Mucosa of rectum (tissue), 2 donors: ENCODE measurements around the gene TCHP.
"Not testable (repeated sequence)": the region's sequence is repeated elsewhere in the genome, so short reads cannot be mapped to it uniquely, and the experiment has no call there.

Source experiments
- H3K27ac ChIP-seq, 2 donors: one replicate each; pipeline ENCODE4 v1.7.0; 2013; ENCODE audit warnings: inconsistent platforms in 2 of 2, low read depth in 2 of 2, low read length in 2 of 2
- H3K27me3 ChIP-seq, 2 donors: one replicate each; pipeline ENCODE4 v1.7.0; 2013; ENCODE audit warnings: low read length in 2 of 2; ENCODE audit not compliant: control insufficient read depth in 2 of 2, insufficient read depth in 2 of 2
- H3K36me3 ChIP-seq, 2 donors: one replicate each; pipeline ENCODE4 v1.7.0; 2013; ENCODE audit warnings: low read length in 2 of 2; ENCODE audit not compliant: control insufficient read depth in 2 of 2, insufficient read depth in 2 of 2
- H3K4me1 ChIP-seq, 2 donors: one replicate each; pipeline ENCODE4 v1.7.0; 2013; ENCODE audit warnings: low read length in 2 of 2, mild to moderate bottlenecking in 1 of 2; ENCODE audit not compliant: control insufficient read depth in 2 of 2, insufficient read depth in 2 of 2
- H3K4me3 ChIP-seq, 2 donors: one replicate each; pipeline ENCODE4 v1.7.0; 2013; ENCODE audit warnings: low read length in 2 of 2
- H3K9ac ChIP-seq, 2 donors: one replicate each; pipeline ENCODE4 v1.7.0; 2013; ENCODE audit warnings: low read length in 2 of 2, low read depth in 1 of 2, mild to moderate bottlenecking in 1 of 2
- H3K9me3 ChIP-seq, 2 donors: one replicate each; pipeline ENCODE4 v1.7.0; 2013; ENCODE audit warnings: low read length in 2 of 2; ENCODE audit not compliant: control insufficient read depth in 2 of 2
- donor health status: healthy.
- donor health status: Normal muscosa, but diverticular disease.

TCHP gene

GRCh38 chr12:109923038-109923437 lies 23.0 kb downstream of the TCHP start:
- Histone ChIP-seq H3K27me3 (no peaks in the 10 kb centered on the region), H3K36me3 (peaks cover 7 to 24% of the 10 kb centered on the region in 2 donors), H3K4me3 (no peak overlapping the region), H3K9me3 (no peaks in the 10 kb centered on the region), H3K4me1 (no peaks in the 10 kb centered on the region), H3K9ac (no peak overlapping the region), H3K27ac (no peak overlapping the region)

GRCh38 chr12:109923481-109924245 lies 23.6 kb downstream of the TCHP start:
- H3K27ac ChIP-seq, result no peak overlapping the region
- no peak overlapping the region for H3K4me3 ChIP-seq
- H3K36me3 ChIP-seq, result peaks cover 7 to 26% of the 10 kb centered on the region in 2 donors
- no peaks in the 10 kb centered on the region for H3K4me1 ChIP-seq
- no peaks in the 10 kb centered on the region for H3K9me3 ChIP-seq
- H3K27me3 ChIP-seq, result no peaks in the 10 kb centered on the region
- no peak overlapping the region for H3K9ac ChIP-seq

- H3K36me3 ChIP-seq, result peaks cover 5 to 21% of the 10 kb centered on the region in 2 donors
Measured at GRCh38 chr12:109925185-109925840, 25.2 kb downstream of the TCHP start.

GRCh38 chr12:109926016-109926415 lies 25.9 kb downstream of the TCHP start:
- Histone ChIP-seq H3K36me3 (peaks cover 10 to 21% of the 10 kb centered on the region in 2 donors), H3K4me1 (peaks cover 0 to 4% of the 10 kb centered on the region in 2 donors), H3K9me3 (no peaks in the 10 kb centered on the region), H3K9ac (no peak overlapping the region), H3K27me3 (no peaks in the 10 kb centered on the region), H3K4me3 (no peak overlapping the region), H3K27ac (no peak overlapping the region)

More at GRCh38 chr12:109925185-109925840, 25.2 kb downstream of the TCHP start:
- no peak overlapping the region for H3K9ac ChIP-seq
- peaks cover 0 to 4% of the 10 kb centered on the region in 2 donors for H3K4me1 ChIP-seq
- H3K4me3 ChIP-seq, result no peak overlapping the region
- no peaks in the 10 kb centered on the region for H3K27me3 ChIP-seq
- H3K9me3 ChIP-seq, result no peaks in the 10 kb centered on the region
- H3K27ac ChIP-seq, result no peak overlapping the region

GRCh38 chr12:109926488-109927210 lies 26.6 kb downstream of the TCHP start:
- H3K9me3 ChIP-seq, result no peaks in the 10 kb centered on the region
- H3K9ac ChIP-seq, result no peak overlapping the region
- no peak overlapping the region for H3K4me3 ChIP-seq
- H3K27ac ChIP-seq, result no peak overlapping the region
- H3K36me3 ChIP-seq, result peaks cover 15 to 26% of the 10 kb centered on the region in 2 donors
- H3K27me3 ChIP-seq, result no peaks in the 10 kb centered on the region
- H3K4me1 ChIP-seq, result peaks cover 0 to 4% of the 10 kb centered on the region in 2 donors

- peaks cover 22 to 35% of the 10 kb centered on the region in 2 donors for H3K36me3 ChIP-seq
Measured at GRCh38 chr12:109927622-109928021, 27.5 kb downstream of the TCHP start.

GRCh38 chr12:109928058-109928656 lies 28.1 kb downstream of the TCHP start:
- no peak overlapping the region for H3K27ac ChIP-seq
- H3K9ac ChIP-seq, result no peak overlapping the region
- peaks cover 28 to 38% of the 10 kb centered on the region in 2 donors for H3K36me3 ChIP-seq
- no peak overlapping the region for H3K4me3 ChIP-seq
- no peaks in the 10 kb centered on the region for H3K9me3 ChIP-seq
- H3K27me3 ChIP-seq, result no peaks in the 10 kb centered on the region
- H3K4me1 ChIP-seq, result peaks cover 0 to 4% of the 10 kb centered on the region in 2 donors

More at GRCh38 chr12:109927622-109928021, 27.5 kb downstream of the TCHP start:
- Histone ChIP-seq H3K27me3 (no peaks in the 10 kb centered on the region), H3K27ac (no peak overlapping the region), H3K9me3 (no peaks in the 10 kb centered on the region), H3K4me3 (no peak overlapping the region), H3K9ac (no peak overlapping the region), H3K4me1 (peaks cover 0 to 4% of the 10 kb centered on the region in 2 donors)

- H3K9me3 ChIP-seq, H3K4me3 ChIP-seq, H3K27me3 ChIP-seq, H3K9ac ChIP-seq, H3K27ac ChIP-seq, H3K4me1 ChIP-seq: not testable (repeated sequence)
- peaks cover 33 to 44% of the 10 kb centered on the region in 2 donors for H3K36me3 ChIP-seq
Measured at GRCh38 chr12:109929326-109929725, 29.3 kb downstream of the TCHP start.

- no peaks in the 10 kb centered on the region for H3K9me3 ChIP-seq
- H3K27me3 ChIP-seq, result no peaks in the 10 kb centered on the region
- H3K36me3 ChIP-seq, result peaks cover 35 to 44% of the 10 kb centered on the region in 2 donors
- no peak overlapping the region for H3K4me3 ChIP-seq
- no peak overlapping the region for H3K27ac ChIP-seq
- no peak overlapping the region for H3K9ac ChIP-seq
- peaks cover 0 to 4% of the 10 kb centered on the region in 2 donors for H3K4me1 ChIP-seq
Measured at GRCh38 chr12:109930028-109930800, 30.1 kb downstream of the TCHP start.
